NCI-H446 treated with DMSO at 0.1 percent for 48 hours (cell line): ENCODE data around the gene HBB.

Experiments
- DNase-seq: peaks from one replicate; lab custom pipeline; 2025; lab: John Stamatoyannopoulos, UW

HBB gene

DNA sequence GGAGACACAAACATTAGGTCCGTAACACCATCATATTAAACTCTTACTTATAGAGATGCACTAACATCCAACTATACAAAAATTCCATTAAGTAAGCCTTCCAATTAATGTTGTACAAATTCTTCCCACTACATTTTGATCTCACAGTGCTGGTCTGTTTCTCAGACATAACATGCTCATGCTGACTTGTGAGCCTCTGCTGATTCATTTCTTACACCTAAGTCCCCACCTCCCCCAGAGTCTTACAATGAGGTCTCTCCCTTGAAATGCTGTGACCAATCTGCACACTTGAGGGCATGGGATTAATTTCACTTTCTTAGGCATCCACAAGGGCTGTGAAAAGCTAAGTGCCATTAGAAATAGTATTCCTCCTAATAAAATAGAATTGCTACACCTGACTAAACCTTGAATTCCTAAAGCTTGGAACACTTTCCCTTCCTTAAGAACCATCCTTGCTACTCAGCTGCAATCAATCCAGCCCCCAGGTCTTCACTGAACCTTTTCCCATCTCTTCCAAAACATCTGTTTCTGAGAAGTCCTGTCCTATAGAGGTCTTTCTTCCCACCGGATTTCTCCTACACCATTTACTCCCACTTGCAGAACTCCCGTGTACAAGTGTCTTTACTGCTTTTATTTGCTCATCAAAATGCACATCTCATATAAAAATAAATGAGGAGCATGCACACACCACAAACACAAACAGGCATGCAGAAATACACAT lies 20.8 kb upstream of the HBB start:
- no peak for DNase-seq

DNA sequence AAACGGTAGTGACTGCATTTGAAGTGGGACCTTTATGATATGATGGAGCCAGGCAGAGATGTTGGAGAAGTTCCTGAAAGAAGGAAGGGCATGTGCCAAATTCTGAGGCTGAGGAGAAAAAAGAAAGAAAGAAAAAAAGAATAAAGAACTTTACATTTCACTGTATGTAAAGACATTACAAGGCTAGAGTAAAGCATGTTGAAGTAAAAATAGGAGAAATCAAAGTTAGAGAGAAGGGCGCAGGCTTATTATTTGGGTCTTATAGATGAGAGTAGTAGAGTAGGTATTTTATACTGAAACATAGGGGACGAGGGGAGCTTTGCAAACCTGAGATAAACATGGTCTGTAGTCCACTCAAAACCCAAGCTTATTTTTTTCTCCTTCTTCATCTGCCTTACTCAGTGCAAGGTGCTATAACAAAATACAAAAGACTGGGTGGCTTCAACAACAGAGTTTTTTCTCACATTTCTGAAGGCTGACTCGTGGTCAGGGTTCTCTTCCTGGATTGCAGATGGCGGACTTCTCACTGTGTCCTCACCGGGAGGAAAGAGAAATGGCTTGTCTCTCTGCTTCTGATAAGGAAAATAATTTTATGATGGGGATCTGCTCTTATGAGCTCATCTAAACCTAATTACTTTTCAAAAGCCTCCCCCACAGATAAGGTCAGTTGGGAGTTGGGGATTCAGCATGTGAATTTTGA lies 20.1 kb upstream of the HBB start:
- DNase-seq: no peak

DNA sequence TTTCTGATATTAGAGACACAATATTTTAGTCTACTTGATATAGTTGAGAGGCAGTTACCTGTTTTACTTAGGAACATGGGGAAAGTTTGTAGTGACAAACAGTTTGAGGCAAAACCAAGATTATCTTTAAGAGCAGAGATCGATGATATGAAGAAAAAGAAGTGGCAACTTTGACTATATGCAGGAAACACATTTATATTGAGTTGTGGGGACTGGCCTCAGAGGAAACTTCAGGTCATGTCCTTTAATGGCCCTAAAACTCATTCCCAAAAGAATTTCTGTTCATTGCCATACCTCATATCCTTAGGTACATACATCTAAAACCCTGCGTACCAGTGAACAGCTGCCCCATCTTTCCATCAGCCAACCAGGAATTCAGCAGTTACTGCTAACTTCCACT lies 18.3 kb upstream of the HBB start:
- no peak for DNase-seq

- DNase-seq: no peak
Observed at GRCh38 chr11:5243816-5244180, 16.9 kb upstream of the HBB start.

DNA sequence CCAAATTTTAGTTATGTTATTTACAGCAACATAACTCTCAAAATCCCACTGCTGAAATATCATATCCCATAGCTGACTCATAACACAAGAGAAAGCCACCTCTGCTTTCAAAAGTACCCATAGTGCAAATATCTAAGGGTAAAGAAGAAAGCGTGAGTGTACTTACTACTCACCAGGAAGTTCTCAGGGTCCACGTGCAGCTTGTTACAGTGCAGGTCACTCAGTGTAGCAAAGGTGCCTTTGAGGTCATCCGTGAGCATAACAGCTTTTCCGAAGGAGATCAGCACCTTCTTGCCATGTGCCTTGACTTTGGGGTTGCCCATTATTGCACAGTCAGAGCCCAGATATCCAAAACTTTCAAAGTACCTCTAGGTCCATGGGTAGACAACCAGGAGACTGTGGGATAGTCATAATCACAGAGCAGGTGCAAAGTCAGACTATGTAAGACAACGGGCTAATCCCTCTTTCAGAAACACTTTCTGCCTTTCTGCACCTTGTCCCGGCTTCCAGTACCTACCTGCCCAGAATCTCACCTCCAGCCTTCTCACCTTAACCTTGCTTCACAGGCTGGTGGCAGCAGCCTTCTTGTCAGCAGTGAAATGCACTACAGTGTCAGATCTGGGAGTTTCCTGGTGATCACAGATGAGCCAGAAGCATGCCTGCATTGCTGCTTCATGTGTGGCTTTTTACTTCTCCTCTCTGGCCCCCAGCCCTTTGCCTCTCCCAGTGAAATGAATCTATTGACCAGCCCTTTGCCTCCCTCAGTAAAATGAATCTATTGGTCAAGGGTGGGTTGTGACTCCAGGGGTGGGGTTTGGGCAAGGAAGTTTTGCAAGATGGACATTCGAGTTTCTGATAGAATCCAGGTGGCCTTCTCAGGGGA lies 16.3 kb upstream of the HBB start:
- no peak for DNase-seq

DNA sequence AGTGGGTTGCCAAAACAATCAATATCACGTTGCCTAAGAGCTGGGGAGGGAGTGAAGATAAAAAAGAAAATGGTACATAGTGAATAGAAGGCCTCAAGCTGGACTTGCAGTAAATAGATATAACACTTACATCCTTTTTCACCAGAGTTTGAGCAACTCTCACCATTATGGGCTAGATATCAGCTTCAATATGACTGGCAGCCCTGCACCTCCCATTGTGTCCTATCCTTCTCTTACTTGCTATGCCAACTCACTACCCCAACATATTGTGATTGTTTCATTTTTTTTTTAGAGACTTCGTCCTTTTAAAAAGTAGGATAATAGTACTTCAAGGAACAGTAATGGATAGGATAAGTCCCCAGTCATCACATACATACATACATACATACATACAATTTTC lies 15.3 kb upstream of the HBB start:
- DNase-seq: no peak

GRCh38 chr11:5241458-5241857 lies 14.6 kb upstream of the HBB start:
- DNase-seq: no peak

- no peak for DNase-seq
Observed at GRCh38 chr11:5240458-5240857, 13.6 kb upstream of the HBB start.

- no peak for DNase-seq
Observed at GRCh38 chr11:5240056-5240455, 13.2 kb upstream of the HBB start.

DNA sequence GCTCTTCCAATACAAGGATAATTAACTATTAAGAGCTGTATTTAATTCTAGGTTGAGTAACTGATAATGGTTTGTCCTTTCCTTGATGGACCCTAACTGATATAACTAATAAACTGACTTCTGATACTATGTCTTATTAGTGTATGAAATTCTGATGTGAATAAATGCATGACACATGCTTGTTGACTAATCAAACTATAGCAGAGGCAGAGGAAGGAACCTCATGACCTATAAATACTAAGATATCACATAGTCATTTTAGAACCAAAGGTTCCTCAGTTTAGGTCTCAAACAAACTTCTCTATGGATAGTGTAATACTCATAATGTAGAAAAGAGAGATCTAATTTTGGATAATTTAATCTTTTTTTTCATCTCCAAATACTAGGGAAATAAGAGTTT lies 12.2 kb upstream of the HBB start:
- DNase-seq: no peak

- no peak for DNase-seq
Observed at GRCh38 chr11:5238486-5238885, 11.6 kb upstream of the HBB start.

GRCh38 chr11:5237420-5237819 lies 10.5 kb upstream of the HBB start:
- no peak for DNase-seq

- DNase-seq: no peak
Observed at GRCh38 chr11:5235364-5236095, 8.7 kb upstream of the HBB start.

GRCh38 chr11:5234381-5234834 lies 7.5 kb upstream of the HBB start, which contains the start of gene HBD:
TSS of gene HBD (minus strand) at chr11:5234483. CDS start at chr11:5234433, 50 bp downstream.
- DNase-seq: no peak

DNA sequence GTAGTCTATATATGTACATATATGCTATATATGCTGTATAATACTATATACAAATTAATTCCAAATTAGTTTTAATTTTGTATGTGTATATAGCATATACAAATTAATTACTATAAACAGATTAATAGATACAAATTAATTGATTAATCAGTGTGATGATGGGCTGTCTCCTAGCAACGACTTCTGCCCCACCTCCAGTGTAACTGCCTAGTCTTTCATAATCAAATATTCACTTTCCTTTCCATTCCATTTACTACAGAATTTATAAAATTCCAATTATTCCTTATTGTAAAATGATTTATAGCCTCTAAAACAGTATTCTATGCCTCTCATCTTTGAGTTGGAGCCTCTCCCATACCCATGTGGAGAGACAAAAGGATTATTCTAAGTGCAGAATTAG lies 6.4 kb upstream of the HBB start:
- DNase-seq: no peak

DNA sequence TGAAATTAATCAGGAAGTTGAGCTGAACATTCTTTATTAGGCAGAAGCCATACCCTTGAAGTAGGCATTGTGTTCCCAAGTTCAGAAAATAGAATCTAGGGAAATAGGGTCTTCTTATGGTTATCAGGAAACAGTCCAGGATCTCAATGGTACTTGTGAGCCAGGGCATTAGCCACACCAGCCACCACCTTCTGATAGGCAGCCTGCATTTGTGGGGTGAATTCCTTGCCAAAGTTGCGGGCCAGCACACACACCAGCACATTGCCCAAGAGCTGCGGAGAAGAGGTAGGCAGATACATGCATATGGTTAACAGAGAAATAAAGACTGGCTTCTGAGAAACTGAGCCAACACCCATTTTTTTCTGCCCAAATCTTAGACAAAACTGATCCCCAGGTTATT lies 6.0 kb upstream of the HBB start:
- DNase-seq: no peak

GRCh38 chr11:5232176-5232575 lies 5.3 kb upstream of the HBB start:
- DNase-seq: no peak

DNA sequence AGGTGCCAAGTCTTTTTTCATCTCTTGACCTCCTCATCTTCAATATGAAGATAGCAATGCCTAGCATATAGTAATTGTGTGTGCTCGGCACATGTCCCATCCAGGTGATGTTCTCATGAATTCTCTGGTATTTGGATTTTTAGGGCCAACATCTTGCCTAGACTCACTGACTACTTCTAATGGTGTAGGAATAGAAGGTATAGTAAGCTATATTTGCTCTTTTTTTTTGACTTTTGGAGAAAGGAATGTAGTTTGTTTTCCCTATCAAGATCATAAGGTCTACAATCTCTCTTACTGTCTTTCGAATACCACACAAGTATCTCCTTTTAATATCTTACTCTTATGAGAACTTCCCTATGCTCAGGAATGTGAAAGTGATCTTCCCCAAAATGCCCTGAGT lies 4.2 kb upstream of the HBB start:
- DNase-seq: no peak

- no peak for DNase-seq
Observed at GRCh38 chr11:5230266-5230665, 3.4 kb upstream of the HBB start.

DNA sequence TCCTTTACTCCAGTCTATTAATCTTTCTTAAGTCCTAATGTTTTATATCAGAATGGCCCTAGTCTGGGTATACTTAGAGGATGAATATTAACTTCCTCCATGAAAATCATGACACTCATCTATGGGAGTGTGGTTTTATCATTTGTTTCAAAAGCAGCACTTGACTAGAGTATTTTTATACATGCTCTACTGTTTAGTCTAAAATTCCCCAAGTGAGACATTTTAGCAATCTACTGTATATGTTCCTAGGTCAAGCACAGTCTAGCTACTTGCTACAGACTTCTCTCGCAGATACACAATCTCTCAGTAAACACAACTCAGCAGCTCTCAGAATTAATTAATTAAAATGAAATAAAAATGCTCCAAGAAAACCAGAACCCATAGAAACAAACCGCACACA lies 2.9 kb upstream of the HBB start:
- no peak for DNase-seq

GRCh38 chr11:5229356-5229755 lies 2.5 kb upstream of the HBB start:
- DNase-seq: no peak

DNA sequence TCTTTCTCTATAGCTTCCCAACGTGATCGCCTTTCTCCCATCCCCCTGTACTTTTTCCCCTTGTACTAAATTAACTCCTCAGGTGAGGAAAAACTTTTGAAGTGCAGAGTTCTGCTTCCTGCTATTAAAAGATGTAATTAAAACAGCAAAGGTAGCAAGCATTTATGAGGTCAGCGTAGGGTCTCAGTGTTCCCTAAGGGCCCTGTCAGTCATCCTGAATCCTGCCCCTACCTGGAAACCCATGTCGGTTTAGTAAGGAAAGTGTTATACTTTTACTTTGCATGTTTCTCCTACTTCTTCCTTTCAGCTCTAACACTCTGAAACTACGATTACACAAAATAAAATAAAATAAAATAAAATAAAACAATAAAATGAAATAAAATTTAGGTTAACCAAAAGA lies 1.3 kb upstream of the HBB start:
- no peak for DNase-seq
